ENCODE results near the gene KCNMA1.

DNA sequence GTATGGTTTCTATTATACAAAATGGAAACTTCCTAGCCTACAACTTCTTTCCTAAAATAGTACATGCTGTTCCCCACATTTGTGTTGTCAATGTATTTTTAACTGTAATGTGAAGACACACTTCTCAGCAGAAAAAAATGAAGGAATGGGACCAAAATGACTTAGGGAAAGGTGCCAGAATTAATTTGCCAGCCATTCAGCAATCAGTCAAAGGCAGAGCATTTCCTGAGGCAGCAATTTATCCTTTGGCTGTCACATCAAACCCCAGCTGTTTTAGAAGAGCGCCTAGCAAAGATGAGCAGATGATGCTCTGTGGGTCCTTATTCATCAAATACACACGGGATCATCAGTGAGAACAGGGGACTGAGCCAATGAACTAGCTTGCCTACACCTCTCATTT is 592.5 kb downstream of the KCNMA1 start:
- TF ChIP-seq, protein P1, sequence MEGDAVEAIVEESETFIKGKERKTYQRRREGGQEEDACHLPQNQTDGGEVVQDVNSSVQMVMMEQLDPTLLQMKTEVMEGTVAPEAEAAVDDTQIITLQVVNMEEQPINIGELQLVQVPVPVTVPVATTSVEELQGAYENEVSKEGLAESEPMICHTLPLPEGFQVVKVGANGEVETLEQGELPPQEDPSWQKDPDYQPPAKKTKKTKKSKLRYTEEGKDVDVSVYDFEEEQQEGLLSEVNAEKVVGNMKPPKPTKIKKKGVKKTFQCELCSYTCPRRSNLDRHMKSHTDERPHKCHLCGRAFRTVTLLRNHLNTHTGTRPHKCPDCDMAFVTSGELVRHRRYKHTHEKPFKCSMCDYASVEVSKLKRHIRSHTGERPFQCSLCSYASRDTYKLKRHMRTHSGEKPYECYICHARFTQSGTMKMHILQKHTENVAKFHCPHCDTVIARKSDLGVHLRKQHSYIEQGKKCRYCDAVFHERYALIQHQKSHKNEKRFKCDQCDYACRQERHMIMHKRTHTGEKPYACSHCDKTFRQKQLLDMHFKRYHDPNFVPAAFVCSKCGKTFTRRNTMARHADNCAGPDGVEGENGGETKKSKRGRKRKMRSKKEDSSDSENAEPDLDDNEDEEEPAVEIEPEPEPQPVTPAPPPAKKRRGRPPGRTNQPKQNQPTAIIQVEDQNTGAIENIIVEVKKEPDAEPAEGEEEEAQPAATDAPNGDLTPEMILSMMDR (IDR thresholded peaks at IDR 0.05): no peak
- TF ChIP-seq POLR2A (IDR thresholded peaks at IDR 0.05): no peak
- TF ChIP-seq EP300 (IDR thresholded peaks at IDR 0.05): no peak
